ENCODE data around the gene IP6K3. TPM values are rescaled to one million over a fixed set of nuclear protein-coding genes. Genes with fewer than 3 reads are reported as not detected.

IP6K3 gene
- total RNA-seq, 1 donor from 2014 or later = 2.7 TPM

DNA sequence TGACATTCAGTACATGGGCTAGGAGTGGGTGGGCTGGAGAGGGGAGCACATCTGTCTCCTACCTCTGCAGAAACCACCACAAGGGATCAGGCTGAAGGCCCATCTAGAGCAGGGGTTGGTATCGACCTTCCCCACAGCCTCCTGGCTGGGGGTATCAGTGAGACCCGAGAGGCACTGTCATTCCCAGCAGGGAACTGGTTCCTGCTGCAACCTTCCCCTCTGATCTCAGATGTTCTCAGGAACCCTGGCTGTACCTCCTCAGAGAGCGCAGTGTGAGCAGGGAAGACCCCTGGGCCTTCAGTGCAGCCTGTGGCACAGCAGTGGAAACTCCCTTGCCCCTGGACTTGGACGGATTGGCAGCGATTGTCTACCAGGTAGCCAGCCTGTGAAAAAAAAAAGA lies 7.8 kb downstream of the IP6K3 start:
- peaks cover 2% of the 10 kb centered on the region for H3K27me3 Mint-ChIP-seq (ENCODE audit: unreplicated experiment)
- DNase-seq = no peak
- H3K4me1 Mint-ChIP-seq (ENCODE audit: low read depth, unreplicated experiment) = peaks cover 37% of the 10 kb centered on the region
- no peak overlapping the region for H3K27ac Mint-ChIP-seq (ENCODE audit: unreplicated experiment)
- H3K4me3 Mint-ChIP-seq (ENCODE audit: unreplicated experiment) = no peak overlapping the region
- H3K9me3 Mint-ChIP-seq (ENCODE audit: unreplicated experiment) = peaks cover 3% of the 10 kb centered on the region
- no peaks in the 10 kb centered on the region for H3K36me3 Mint-ChIP-seq (ENCODE audit: unreplicated experiment)
- TF ChIP-seq, protein P1, sequence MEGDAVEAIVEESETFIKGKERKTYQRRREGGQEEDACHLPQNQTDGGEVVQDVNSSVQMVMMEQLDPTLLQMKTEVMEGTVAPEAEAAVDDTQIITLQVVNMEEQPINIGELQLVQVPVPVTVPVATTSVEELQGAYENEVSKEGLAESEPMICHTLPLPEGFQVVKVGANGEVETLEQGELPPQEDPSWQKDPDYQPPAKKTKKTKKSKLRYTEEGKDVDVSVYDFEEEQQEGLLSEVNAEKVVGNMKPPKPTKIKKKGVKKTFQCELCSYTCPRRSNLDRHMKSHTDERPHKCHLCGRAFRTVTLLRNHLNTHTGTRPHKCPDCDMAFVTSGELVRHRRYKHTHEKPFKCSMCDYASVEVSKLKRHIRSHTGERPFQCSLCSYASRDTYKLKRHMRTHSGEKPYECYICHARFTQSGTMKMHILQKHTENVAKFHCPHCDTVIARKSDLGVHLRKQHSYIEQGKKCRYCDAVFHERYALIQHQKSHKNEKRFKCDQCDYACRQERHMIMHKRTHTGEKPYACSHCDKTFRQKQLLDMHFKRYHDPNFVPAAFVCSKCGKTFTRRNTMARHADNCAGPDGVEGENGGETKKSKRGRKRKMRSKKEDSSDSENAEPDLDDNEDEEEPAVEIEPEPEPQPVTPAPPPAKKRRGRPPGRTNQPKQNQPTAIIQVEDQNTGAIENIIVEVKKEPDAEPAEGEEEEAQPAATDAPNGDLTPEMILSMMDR (IDR thresholded peaks at IDR 0.05; ENCODE audit: partially characterized antibody, unreplicated experiment) = no peak

DNA sequence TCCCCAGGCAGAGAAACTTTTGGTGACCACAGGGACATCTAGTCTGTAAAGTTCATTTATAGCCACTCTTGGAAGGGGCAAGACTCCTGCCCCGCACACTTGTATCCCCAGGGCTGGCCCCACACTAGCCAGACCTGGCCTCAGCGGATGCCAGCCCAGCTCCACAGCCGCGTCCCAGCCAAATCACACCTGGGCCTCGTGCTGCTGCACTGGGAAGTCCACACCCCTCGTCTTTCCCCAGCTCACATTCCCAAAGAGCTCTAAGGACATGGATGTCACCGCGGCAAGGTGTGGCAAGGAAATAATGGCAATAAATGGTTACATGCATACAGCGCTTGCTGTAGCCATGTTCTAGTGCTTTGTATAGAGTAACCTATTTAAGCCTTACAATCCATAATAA lies 8.6 kb downstream of the IP6K3 start:
- Mint-ChIP-seq H3K9me3 (ENCODE audit: unreplicated experiment) (peaks cover 3% of the 10 kb centered on the region), H3K27me3 (ENCODE audit: unreplicated experiment) (peaks cover 2% of the 10 kb centered on the region)
- TF ChIP-seq, protein P1 (IDR thresholded peaks at IDR 0.05; ENCODE audit: partially characterized antibody, unreplicated experiment) = no peak

DNA sequence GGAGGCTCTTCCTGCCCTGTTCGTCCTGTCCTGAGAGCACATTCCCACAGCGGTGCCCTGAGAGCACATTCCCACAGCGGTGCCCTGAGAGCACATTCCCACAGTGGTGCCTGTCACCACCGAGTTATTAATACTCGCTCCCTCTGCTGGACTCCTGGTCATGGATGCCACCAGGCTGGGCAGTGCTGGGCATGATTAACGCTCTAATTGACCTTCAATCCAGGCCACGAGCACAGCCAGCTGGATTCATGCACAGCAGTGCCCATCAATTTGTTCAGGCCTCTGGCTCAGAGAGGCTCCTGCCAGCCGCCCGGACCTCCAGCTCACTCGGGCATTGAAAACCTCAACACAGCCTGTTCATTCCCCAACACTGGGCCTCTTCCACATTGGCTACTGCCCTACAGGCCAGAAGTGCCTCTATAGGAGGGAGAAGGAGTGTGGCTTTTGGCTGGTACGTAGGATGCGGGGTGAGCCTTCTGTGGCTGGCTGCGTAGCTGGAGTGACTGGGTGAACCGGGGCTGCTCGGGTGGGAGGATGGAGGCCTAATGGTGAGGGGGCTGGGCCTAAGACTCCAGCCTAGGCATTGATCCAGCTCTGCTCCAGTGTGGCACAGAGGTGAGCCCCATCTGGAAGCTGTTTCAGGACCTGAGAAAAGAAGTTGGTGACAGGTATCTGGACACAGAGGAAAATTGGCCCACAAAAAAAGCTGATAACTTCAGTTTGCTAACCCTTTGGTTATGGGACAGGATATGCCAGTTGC lies 9.3 kb downstream of the IP6K3 start:
- Mint-ChIP-seq H3K9me3 (ENCODE audit: unreplicated experiment) (peaks cover 3% of the 10 kb centered on the region), H3K4me3 (ENCODE audit: unreplicated experiment) (no peak overlapping the region), H3K4me1 (ENCODE audit: low read depth, unreplicated experiment) (peaks cover 35% of the 10 kb centered on the region), H3K27ac (ENCODE audit: unreplicated experiment) (no peak overlapping the region), H3K36me3 (ENCODE audit: unreplicated experiment) (no peaks in the 10 kb centered on the region), H3K27me3 (ENCODE audit: unreplicated experiment) (peaks cover 2% of the 10 kb centered on the region)
- DNase-seq = no peak
- TF ChIP-seq, protein P1 (IDR thresholded peaks at IDR 0.05; ENCODE audit: partially characterized antibody, unreplicated experiment) = no peak

More for the DNA sequence above, 8.6 kb downstream of the IP6K3 start:
- Mint-ChIP-seq H3K36me3 (ENCODE audit: unreplicated experiment) (no peaks in the 10 kb centered on the region), H3K4me3 (ENCODE audit: unreplicated experiment) (no peak overlapping the region), H3K27ac (ENCODE audit: unreplicated experiment) (no peak overlapping the region), H3K4me1 (ENCODE audit: low read depth, unreplicated experiment) (peaks cover 34% of the 10 kb centered on the region)
- DNase-seq = no peak

DNA sequence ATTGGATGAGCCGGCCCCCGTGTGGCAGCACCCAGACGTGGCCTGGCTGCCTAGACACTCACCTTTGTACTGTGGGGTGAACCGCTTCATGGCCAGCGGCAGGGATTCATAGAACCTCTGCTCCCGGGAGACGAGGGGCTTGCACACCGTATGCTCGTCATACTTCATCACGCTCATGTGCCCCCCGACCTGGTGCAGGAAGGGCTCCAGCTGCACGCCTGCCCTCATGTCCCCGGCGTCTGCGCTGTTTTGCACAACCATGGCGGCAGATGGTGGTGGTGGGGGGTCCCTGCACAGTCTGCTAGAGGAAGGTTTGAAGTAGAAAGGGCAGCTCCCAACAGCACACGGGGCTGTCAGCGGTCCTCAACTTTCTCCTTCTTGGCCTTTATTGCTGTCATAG lies 11.5 kb downstream of the IP6K3 start:
- H3K4me3 Mint-ChIP-seq (ENCODE audit: unreplicated experiment) = no peak overlapping the region
- peaks cover 10% of the 10 kb centered on the region for H3K27me3 Mint-ChIP-seq (ENCODE audit: unreplicated experiment)
- peaks cover 37% of the 10 kb centered on the region for H3K4me1 Mint-ChIP-seq (ENCODE audit: low read depth, unreplicated experiment)
- TF ChIP-seq, protein P1 (IDR thresholded peaks at IDR 0.05; ENCODE audit: partially characterized antibody, unreplicated experiment) = no peak
- DNase-seq = no peak
- H3K9me3 Mint-ChIP-seq (ENCODE audit: unreplicated experiment) = peaks cover 3% of the 10 kb centered on the region
- no peak overlapping the region for H3K27ac Mint-ChIP-seq (ENCODE audit: unreplicated experiment)
- no peaks in the 10 kb centered on the region for H3K36me3 Mint-ChIP-seq (ENCODE audit: unreplicated experiment)

DNA sequence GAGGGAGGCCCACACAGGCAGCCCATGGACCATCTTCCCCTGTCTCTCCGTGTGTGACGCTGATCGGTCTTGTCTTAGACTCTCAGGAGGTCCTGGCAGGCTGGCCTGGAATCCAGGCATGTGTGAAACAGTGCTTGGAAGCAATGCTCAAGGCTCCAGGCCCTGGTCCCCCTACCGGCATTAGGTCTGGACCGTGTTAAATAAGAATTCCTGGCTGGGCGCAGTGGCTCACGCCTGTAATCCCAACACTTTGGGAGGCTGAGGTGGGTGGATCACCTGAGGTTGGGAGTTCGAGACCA lies 13.0 kb downstream of the IP6K3 start:
- peaks cover 10% of the 10 kb centered on the region for H3K27me3 Mint-ChIP-seq (ENCODE audit: unreplicated experiment)
- no peaks in the 10 kb centered on the region for H3K36me3 Mint-ChIP-seq (ENCODE audit: unreplicated experiment)
- H3K4me3 Mint-ChIP-seq (ENCODE audit: unreplicated experiment) = no peak overlapping the region
- DNase-seq = no peak
- TF ChIP-seq, protein P1 (IDR thresholded peaks at IDR 0.05; ENCODE audit: partially characterized antibody, unreplicated experiment) = no peak
- H3K4me1 Mint-ChIP-seq (ENCODE audit: low read depth, unreplicated experiment) = peaks cover 37% of the 10 kb centered on the region
- no peak overlapping the region for H3K27ac Mint-ChIP-seq (ENCODE audit: unreplicated experiment)
- peaks cover 3% of the 10 kb centered on the region for H3K9me3 Mint-ChIP-seq (ENCODE audit: unreplicated experiment)
